ENCODE data around the gene CARM1.
"Not testable (repeated sequence)": the region's sequence is repeated elsewhere in the genome, so short reads cannot be mapped to it uniquely, and the experiment has no call there.

The CARM1 gene

GRCh38 chr19:10852098-10852800 is 19.1 kb upstream of the CARM1 start:
- H3K9me3 Mint-ChIP-seq, result peaks cover 6% of the 10 kb centered on the region

DNA sequence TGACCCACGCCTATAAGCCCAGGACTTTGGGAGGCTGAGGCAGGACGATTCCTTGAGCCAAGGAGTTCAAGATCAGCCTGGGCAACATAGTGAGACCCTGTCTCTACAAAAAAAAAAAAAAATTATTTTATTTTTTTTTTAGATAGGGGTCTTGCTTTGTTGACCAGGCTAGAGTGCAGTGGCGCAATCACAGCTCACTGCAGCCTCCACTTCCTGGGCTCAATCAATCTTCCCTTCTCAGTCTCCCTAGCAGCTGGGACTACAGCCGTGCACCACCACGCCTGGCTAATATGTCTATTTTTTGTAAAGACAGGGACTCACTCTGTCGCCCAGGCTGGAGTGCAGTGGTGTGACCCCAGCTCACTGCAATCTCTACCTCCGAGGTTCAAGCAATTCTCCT is 18.4 kb upstream of the CARM1 start:
- TF ChIP-seq CTCF (IDR thresholded peaks at IDR 0.05), result no peak
- peaks cover 4% of the 10 kb centered on the region for H3K4me1 Mint-ChIP-seq
- peaks cover 8% of the 10 kb centered on the region for H3K27me3 Mint-ChIP-seq (ENCODE audit: low read depth, poor library complexity)
- no peaks in the 10 kb centered on the region for H3K36me3 Mint-ChIP-seq (ENCODE audit: low read depth)
- no peak for DNase-seq
- H3K4me3 Mint-ChIP-seq, result no peak overlapping the region
- H3K9me3 Mint-ChIP-seq, result no peaks in the 10 kb centered on the region
- no peak overlapping the region for H3K27ac Mint-ChIP-seq

More at GRCh38 chr19:10852098-10852800, 19.1 kb upstream of the CARM1 start:
- TF ChIP-seq CTCF (IDR thresholded peaks at IDR 0.05), result no peak
- no peaks in the 10 kb centered on the region for H3K36me3 Mint-ChIP-seq (ENCODE audit: low read depth)
- no peak for DNase-seq
- peaks cover 4% of the 10 kb centered on the region for H3K4me1 Mint-ChIP-seq
- no peak overlapping the region for H3K27ac Mint-ChIP-seq
- no peak overlapping the region for H3K4me3 Mint-ChIP-seq
- peaks cover 10% of the 10 kb centered on the region for H3K27me3 Mint-ChIP-seq (ENCODE audit: low read depth, poor library complexity)

GRCh38 chr19:10854350-10855089 is 16.8 kb upstream of the CARM1 start:
- Mint-ChIP-seq H3K9me3 (no peaks in the 10 kb centered on the region), H3K4me3 (no peak overlapping the region), H3K27me3 (ENCODE audit: low read depth, poor library complexity) (peaks cover 8% of the 10 kb centered on the region), H3K36me3 (ENCODE audit: low read depth) (no peaks in the 10 kb centered on the region), H3K4me1 (no peaks in the 10 kb centered on the region), H3K27ac (peak overlapping the region; percentile 48)
- TF ChIP-seq CTCF (IDR thresholded peaks at IDR 0.05), result no peak
- no peak for DNase-seq

DNA sequence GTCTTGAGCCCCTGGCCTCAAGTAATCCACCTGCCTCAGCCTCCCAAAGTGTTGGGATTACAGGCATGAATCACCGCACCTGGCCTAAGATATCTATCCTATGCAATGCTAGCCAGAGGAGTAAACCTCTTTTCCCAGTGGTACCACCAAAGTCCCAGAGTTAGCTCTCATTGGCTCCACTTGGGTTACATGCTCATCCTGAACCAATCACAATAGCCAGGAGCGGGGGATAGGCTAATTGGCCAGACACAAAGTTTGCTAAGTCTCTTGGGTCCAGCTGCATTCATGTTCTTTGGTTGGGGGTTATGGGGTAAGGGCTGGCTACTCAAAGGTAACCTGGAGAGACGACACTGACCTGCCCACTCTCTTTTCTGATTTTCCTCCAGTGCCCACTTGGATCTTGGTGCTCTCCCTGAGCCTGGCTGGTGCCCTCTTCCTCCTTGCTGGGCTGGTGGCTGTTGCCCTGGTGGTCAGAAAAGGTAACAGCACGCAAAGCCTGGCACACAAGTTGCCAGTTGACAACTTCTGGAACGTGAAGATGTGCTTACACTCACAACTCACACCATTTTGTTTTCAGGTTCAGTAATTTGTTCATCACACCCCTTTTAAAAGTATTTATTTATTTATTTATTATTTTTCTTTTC is 15.4 kb upstream of the CARM1 start:
- no peaks in the 10 kb centered on the region for H3K36me3 Mint-ChIP-seq (ENCODE audit: low read depth)
- H3K4me3 Mint-ChIP-seq, result no peak overlapping the region
- peaks cover 8% of the 10 kb centered on the region for H3K27me3 Mint-ChIP-seq (ENCODE audit: low read depth, poor library complexity)
- H3K9me3 Mint-ChIP-seq, result no peaks in the 10 kb centered on the region
- no peak overlapping the region for H3K27ac Mint-ChIP-seq
- peak; percentile 25 for DNase-seq
- H3K4me1 Mint-ChIP-seq, result no peaks in the 10 kb centered on the region
- TF ChIP-seq CTCF (IDR thresholded peaks at IDR 0.05), result peak; percentile 48

DNA sequence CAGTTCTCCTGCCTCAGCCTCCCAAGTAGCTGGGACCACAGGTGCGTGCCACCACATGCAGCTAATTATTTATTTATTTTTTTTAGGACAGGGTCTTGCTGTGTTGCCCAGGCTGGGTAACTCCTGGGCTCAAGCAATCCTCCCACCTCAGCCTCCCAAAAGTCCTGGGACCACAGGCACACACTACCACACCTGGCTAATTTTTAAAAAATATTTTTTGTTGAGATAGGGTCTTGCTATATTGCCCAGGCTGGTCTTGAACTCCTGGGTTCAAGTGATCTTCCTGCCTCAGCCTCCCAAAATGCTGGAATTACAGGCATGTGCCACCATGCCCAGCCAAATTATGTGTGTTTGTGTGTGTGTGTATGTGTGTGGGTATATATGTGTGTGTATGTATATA is 14.5 kb upstream of the CARM1 start:
- not testable (repeated sequence) for DNase-seq; H3K27me3 Mint-ChIP-seq (ENCODE audit: low read depth, poor library complexity); H3K36me3 Mint-ChIP-seq (ENCODE audit: low read depth); H3K4me3 Mint-ChIP-seq; H3K9me3 Mint-ChIP-seq; H3K4me1 Mint-ChIP-seq; H3K27ac Mint-ChIP-seq

- Mint-ChIP-seq H3K4me1 (peaks cover 10% of the 10 kb centered on the region), H3K36me3 (ENCODE audit: low read depth) (no peaks in the 10 kb centered on the region), H3K4me3 (no peak overlapping the region), H3K9me3 (no peaks in the 10 kb centered on the region), H3K27ac (no peak overlapping the region), H3K27me3 (ENCODE audit: low read depth, poor library complexity) (peaks cover 3% of the 10 kb centered on the region)
- TF ChIP-seq CTCF (IDR thresholded peaks at IDR 0.05), result peak; percentile 77
- DNase-seq, result peak; percentile 59
These were observed 13.0 kb upstream of the CARM1 start for GRCh38 chr19:10858204-10858828.

Data from nephron progenitor cell (in vitro differentiated cells).